Hematopoietic multipotent progenitor cell treated with erythropoietin and hydrocortisone succinate and interleukin-3 and kit ligand, for 15 days (in vitro differentiated cells): ENCODE data around the gene PPCS.

ENCODE experiments used
- DNase-seq: peaks from one replicate; pipeline ENCODE4 v3.0.0-alpha.2; 2015; ENCODE audit warnings: low spot score

PPCS gene

GRCh38 chr1:42456010-42456753 lies at the start of gene PPCS, which contains the start of gene ZMYND12:
TSS of gene PPCS (plus strand) at chr1:42456543. CDS start at chr1:42456566, 23 bp downstream.
TSS of gene ZMYND12 (minus strand) at chr1:42456022. CDS start at chr1:42455997, 25 bp downstream.
- peak; percentile 86 for DNase-seq

DNA sequence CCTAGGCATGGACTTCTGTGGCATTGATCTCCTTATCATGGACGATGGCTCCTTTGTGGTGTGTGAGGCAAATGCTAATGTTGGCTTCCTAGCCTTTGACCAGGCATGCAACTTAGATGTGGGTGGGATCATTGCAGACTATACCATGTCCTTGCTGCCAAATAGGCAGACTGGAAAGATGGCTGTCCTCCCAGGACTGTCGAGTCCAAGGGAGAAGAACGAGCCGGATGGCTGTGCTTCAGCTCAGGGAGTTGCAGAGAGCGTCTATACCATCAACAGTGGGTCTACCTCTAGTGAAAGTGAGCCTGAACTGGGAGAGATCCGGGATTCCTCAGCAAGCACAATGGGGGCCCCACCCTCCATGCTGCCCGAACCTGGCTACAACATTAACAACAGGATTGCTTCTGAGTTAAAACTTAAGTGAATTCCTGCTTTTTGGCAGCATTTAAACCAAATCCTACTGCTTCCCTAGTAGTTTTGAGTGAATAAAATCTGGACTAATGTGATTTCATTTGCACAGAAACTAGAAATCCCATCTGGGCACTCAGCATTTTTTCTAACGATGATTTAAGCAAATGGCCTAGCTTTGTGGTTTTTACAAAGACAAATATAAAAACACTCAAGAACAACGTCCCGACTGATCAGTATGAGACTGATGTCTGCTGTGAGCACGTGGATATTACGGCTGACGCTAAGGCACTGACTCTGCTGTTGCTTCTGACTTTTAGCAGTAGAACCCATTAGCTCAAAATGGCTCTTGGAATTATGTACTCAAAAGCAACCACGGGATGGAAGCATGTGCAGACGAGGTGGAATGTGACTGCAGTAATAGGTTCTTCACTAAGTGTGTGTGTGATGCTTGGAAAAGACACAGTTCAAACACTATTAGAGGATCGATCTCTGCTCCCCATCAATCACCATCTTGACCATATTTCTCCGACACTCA lies 41.5 kb upstream of the PPCS start:
- no peak for DNase-seq

DNA sequence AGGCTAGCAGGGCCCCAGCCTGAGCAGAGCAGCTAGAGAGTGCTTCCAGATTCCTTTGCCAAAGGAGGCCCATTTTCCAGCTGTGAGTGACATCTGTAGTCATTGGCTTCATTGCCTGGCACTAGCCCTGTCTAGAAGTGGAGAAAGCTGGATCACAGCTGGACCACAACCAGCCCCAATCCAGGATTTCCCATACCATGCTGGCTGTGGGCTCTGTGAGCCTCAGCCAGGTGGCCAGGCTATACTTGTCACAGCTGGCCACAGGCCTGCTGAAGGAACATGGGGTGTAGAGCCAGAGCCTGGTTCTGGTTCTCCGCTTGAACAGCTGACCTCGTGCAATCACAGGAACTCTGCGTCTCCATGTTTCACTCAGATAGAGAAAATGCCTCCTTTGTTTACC lies 39.2 kb upstream of the PPCS start:
- DNase-seq, result no peak

DNA sequence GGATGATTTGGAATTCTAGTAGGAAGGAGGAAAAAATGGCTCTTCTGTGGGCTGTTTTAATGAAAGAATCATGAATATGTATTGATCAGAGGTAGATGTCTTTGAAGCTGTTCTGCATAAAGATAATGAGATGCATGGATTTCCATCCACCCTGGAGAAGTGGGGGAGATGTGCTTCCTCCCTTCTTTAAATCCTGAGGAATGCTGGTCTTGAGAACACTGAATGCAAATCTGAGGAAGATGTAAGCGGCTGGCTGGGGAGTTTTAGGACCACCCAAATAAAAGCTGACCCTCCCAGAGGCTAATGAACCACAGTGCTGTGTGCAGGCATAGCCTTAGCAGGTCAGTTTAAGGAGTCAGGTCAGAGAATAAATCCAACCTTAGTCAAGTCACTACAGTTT lies 37.8 kb upstream of the PPCS start:
- no peak for DNase-seq

- no peak for DNase-seq
Measured at GRCh38 chr1:42419126-42419821, 37.1 kb upstream of the PPCS start.

- no peak for DNase-seq
Measured at GRCh38 chr1:42420121-42420520, 36.2 kb upstream of the PPCS start.

DNA sequence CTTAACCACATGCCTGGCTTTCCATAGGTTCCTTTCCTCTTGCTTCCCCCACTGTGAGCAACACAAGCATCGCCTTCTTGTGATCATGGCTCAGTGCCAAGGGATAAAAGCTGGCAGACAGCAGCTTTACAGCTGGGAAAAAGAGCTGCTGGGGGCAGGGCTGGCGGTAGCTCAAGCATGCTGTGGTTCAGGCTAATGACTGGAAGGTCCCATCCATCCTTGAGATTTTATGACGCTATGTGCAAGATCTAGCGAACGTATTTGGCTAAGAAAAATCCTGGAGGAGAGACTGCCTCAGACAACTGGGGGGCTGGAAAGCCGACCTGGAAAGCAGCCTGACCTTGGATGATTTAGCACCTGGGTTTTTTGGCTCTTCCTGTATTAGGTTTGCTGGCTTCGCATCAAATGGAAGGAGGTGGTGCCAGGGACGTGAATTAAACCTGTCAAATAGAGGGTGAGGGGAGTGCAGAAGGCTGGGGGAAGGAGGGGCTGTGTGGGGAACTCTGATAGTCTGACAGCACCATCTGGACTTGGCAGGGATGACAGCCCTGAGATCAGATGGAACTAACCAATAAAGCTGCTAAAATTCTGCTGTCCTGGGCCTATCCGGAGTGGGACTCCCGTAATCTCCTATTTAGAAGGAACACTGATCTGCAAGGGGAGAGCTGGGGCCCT lies 35.3 kb upstream of the PPCS start:
- no peak for DNase-seq

- no peak for DNase-seq
Measured at GRCh38 chr1:42422737-42423136, 33.6 kb upstream of the PPCS start.

DNA sequence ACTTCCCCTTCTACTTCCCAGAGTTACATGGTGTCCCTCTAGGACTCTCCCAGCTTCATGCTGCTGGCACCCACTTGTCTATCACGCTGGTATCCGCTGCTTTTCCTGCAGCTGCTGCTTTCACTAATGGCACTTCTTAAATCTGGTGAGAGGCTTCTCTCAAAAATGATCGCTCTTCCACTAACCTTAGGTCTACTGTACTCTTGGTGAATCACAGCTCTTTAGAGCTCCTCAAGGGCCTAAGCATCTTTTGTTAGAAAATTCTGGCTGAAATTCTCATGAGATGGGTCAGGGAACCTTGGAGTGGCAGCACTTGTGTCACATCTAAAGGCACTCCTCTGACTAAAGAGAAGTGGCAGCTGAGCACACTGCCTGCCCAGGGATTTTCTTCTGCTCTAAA lies 32.7 kb upstream of the PPCS start:
- no peak for DNase-seq

- DNase-seq, result no peak
Measured at GRCh38 chr1:42424201-42424600, 32.1 kb upstream of the PPCS start.

DNA sequence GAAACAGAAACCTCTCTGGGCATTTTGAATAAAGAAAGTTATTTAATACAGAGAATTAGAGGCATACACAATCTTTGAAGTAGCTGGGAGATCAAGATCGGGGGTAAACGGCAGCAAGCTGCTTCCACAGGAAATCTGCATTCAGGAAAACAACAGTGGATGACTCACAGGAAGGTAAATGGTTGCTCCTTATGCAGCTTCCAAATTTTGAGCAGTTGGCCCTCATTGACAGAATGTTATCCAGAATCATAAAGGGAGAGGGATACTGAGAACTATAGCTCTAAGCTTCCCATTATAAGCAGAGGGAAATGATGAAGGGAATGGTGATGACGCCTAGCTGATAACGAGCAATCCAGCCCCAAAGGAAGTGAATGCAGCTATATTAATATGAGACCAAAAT lies 29.1 kb upstream of the PPCS start:
- no peak for DNase-seq

DNA sequence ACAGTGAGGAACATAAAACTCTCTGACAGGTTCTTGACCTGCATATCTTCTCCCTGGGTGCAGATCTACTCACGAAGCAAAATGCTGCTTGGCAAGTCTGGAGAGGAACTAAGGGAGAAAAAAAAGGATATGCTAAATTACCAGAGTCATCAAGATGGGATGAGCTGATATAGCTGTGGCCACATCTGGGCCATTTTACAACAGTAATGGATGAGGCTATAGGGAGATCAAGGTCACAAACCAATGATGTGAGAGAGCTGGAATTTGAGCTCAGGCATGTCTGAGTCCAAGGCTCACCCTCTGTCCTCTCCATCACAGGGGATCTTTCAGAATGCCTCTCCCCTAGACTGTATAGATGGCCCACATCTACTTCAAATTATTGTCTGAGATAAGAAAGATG lies 26.7 kb upstream of the PPCS start:
- no peak for DNase-seq

DNA sequence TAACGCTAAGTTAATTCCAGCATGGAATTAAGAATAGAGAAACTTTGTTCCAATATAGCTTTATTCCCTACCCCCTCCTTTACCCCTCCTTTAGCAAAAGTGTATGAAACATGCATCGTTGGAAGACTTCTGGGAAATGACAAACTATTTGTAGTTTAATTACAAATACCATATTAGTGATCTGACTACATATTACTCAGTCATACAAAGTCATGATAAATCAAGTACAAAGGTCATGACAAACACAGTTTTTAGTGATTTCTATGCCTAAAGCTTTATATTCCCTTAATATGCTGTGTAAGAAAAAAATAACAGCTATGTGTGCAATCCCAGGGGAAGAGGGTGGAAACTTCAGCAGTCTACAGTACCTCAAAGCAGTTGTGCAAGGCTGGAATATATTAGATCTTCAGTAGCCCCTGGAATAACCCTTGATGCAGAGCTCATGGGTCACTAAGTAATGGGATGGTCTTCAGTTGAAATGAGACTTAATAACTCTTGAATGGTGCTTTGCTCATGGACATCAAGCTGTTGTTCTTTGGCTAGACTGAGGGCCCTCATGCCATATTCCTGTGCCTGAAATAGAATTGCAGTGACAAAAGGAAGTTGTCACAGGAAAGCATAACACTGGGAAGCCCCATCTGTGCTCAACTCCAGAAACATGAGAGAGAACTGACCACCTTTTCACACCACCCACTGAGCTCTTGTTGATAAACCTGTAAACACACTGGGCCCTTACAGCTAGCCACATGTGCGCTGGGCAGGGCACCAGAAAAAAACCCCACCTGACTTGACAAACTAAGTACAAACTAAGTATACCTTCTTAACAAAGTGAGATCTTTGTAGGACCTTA lies 25.8 kb upstream of the PPCS start:
- DNase-seq, result no peak

DNA sequence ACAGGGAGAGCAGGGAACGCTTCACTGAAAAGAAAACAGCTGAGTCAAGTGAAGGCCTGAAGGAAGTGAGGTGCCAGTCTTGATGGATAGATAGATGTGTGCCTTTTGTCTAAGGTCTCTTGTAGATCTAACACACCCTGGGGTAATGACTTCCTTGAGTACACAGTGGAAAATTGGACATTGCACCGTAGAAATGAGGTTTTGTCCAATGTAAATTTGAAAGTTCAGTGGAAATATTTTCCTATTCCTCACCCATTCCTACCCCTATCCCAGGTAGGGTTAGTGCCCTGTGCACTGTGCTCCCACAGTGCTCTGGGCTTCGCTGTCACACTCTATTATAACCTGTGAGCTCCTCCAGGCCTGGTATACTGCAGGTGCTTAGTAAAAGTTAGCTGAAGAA lies 24.8 kb upstream of the PPCS start:
- no peak for DNase-seq

DNA sequence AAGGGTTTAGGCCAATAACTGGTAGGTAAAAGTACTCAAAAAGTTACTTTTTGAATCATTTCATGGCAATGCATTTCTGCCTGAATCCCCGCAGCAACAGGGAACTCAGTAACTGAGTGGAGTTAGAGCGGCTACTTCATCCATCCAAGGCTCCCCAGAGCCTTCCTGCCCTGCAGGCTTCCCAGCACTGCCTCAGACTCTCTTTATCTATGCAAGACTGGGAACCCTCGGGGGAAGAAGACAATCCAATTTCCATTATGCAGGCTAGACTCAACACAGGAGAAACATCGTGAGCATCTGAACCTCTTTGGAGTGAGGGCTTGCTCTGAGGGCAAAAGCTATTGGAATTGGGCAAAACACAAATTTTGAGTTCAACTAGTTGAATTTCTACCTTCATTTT lies 23.6 kb upstream of the PPCS start:
- no peak for DNase-seq

GRCh38 chr1:42433369-42433768 lies 23.0 kb upstream of the PPCS start:
- DNase-seq, result no peak

DNA sequence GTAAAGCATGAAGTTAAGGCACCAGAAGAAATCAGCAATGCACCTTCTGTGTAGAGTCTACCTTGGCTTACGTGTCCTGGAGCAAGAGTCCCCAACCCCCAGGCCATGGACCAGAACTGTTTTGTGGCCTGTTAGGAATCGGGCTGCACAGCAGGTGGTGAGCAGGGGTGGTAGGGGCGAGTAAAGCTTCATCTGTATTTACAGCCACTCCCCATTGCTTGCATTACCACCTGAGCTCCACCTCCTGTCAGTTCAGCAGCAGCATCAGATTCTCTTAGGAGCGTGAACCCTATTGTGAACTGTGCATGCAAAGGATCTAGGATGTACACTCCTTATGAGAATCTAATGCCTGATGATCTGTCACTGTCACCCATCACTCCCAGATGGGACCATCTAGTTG lies 22.0 kb upstream of the PPCS start:
- no peak for DNase-seq

GRCh38 chr1:42439940-42440339 lies 16.4 kb upstream of the PPCS start:
- no peak for DNase-seq

DNA sequence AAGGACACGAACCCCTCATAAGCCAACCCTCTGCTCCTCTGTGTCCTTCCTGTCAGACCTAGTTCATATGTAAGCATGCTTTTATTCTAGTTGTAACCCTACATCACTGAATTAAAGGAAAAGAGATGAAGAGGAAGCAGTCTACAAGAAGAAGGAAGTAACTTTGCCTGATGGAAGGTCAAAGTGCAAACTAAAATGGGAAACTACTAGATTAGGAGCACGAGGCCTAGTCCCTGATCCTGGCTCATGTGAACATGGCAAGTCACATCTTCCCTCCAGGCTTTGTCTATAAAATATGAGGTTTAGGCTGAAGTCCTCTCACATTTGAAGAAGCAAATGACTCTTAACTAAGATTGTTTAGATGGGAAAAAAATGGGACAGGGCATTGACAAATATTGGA lies 13.7 kb upstream of the PPCS start:
- DNase-seq, result no peak

- DNase-seq, result no peak
Measured at GRCh38 chr1:42449256-42449655, 7.1 kb upstream of the PPCS start.

DNA sequence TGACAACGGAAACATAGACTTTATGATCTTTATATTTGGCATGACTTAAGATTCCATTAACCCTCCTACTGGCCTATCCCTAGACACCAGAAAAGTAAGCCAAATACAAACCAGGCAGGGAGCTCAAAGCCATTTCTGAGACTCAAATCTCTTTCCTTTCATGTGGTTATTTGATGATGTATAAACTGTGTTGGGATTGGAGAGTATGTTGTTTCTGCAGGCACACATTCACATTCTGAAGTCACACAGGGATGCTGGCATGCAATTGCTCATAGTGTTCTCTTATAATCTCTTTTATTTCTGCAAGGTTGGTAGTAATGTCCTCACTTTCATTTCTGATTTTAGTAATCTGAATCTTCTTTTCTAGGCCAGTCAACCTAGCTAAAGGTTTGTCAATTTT lies 6.3 kb upstream of the PPCS start:
- no peak for DNase-seq
